ENCODE measurements around the gene MB. TPM values are rescaled to one million over a fixed set of nuclear protein-coding genes. Genes with fewer than 3 reads are reported as not detected.

Gene MB
- polyA plus RNA-seq, 1 donor (not counting 4 experiments of a cell fraction or from before 2014, with no cell fraction given): not detected

DNA sequence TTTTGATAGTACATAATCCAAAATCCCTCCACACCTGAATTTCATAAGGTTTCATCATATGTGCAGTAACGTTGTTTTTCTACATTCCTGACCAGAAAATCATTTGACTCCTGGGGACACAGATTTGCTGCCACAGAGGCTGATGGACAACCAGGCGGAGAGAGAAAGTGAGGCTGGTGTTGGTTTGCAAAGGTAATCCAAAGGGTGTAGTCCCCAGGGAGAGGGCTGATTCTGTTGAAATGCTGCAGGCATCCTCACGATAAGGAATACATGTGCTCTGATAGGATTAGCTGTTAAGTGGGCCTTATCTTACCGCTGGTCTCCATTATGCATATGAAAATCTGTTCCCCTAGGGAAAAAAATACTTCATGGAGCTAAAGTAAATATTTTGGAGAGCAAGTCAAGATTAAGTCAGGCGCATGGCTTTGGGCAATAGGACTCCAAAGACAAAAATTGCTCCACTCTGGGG, 39.2 kb upstream of the MB start:
- dilution Hi-C loops (cut with MboI; ENCODE audit: extremely low pct_ligation_motif_present, low sequenced_read_pairs): no loop called here
- H3K27ac ChIP-seq (ENCODE audit: control insufficient read depth, insufficient read depth, low read length): no peak overlapping the region
- DNase-seq (ENCODE audit: low read depth, low spot score) (no peak), FAIRE-seq (no peak)
- no peak overlapping the region for H3K4me3 ChIP-seq (ENCODE audit: control insufficient read depth in 2 of 3, extremely low read depth in 1 of 3, insufficient read depth in 2 of 3, low read depth in 1 of 3, low read length in 3 of 3)
- no peaks in the 10 kb centered on the region for H3K9me3 ChIP-seq (ENCODE audit: control insufficient read depth, low read depth, low read length)
- H3K4me1 ChIP-seq (ENCODE audit: control insufficient read depth, extremely low read depth, insufficient read depth, low read length): no peaks in the 10 kb centered on the region
- H3K9me1 ChIP-seq (ENCODE audit: control insufficient read depth, extremely low read depth, insufficient read depth, low read length): no peaks in the 10 kb centered on the region
- peaks cover 0 to 3% of the 10 kb centered on the region in 2 experiments for H3K36me3 ChIP-seq (ENCODE audit: control insufficient read depth in 2 of 2, extremely low read depth in 1 of 2, insufficient read depth in 2 of 2, low read length in 2 of 2)
- H2AFZ ChIP-seq (ENCODE audit: control insufficient read depth, low read length): no peak overlapping the region
- H3K27me3 ChIP-seq (ENCODE audit: control insufficient read depth, extremely low read depth, insufficient read depth, low read length): no peaks in the 10 kb centered on the region
- H3K79me2 ChIP-seq (ENCODE audit: control insufficient read depth, insufficient read depth, low read length): no peaks in the 10 kb centered on the region
- H3K9ac ChIP-seq (ENCODE audit: control insufficient read depth, extremely low read depth, insufficient read depth, low read length): no peak overlapping the region
- no peaks in the 10 kb centered on the region for H4K20me1 ChIP-seq (ENCODE audit: control insufficient read depth, extremely low read depth, insufficient read depth, low read length)
- TF ChIP-seq EZH2 (IDR thresholded peaks at IDR 0.05; ENCODE audit: low read length): no peak
- TF ChIP-seq, protein P1, sequence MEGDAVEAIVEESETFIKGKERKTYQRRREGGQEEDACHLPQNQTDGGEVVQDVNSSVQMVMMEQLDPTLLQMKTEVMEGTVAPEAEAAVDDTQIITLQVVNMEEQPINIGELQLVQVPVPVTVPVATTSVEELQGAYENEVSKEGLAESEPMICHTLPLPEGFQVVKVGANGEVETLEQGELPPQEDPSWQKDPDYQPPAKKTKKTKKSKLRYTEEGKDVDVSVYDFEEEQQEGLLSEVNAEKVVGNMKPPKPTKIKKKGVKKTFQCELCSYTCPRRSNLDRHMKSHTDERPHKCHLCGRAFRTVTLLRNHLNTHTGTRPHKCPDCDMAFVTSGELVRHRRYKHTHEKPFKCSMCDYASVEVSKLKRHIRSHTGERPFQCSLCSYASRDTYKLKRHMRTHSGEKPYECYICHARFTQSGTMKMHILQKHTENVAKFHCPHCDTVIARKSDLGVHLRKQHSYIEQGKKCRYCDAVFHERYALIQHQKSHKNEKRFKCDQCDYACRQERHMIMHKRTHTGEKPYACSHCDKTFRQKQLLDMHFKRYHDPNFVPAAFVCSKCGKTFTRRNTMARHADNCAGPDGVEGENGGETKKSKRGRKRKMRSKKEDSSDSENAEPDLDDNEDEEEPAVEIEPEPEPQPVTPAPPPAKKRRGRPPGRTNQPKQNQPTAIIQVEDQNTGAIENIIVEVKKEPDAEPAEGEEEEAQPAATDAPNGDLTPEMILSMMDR (optimal IDR thresholded peaks at IDR 0.05 in 1 of 3, IDR thresholded peaks at IDR 0.05 in 1 of 3, conservative IDR thresholded peaks at IDR 0.05 in 1 of 3; ENCODE audit: extremely low read depth in 1 of 3, insufficient read depth in 2 of 3, low read length in 3 of 3): no peak
- no peak overlapping the region for H3K4me2 ChIP-seq (ENCODE audit: control insufficient read depth, extremely low read depth, insufficient read depth, low read depth, low read length)

DNA sequence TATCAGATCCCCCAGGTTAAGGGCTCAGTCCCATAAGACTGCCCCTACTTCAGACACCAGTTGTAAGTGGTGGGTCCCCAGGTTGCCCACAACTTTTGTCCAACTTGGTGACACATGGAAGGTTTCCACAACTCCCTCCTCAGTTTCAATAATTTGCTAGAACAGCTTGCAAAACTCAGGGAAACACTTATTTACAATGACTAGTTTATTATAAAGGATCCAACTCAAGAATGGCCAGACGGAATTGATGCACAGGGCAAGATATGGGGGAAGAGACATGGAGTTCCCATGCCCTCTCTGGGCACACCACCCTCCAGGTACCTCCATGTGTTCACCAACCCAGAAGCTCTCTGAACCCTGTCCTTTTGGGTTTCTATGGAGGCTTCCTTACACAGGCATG, 36.7 kb upstream of the MB start:
- H3K4me2 ChIP-seq (ENCODE audit: control insufficient read depth, extremely low read depth, insufficient read depth, low read depth, low read length): no peak overlapping the region
- H3K4me3 ChIP-seq (ENCODE audit: control insufficient read depth in 2 of 3, extremely low read depth in 1 of 3, insufficient read depth in 2 of 3, low read depth in 1 of 3, low read length in 3 of 3): no peak overlapping the region
- dilution Hi-C loops (cut with MboI; ENCODE audit: extremely low pct_ligation_motif_present, low sequenced_read_pairs): no loop called here
- H3K9me1 ChIP-seq (ENCODE audit: control insufficient read depth, extremely low read depth, insufficient read depth, low read length): no peaks in the 10 kb centered on the region
- DNase-seq (ENCODE audit: low read depth, low spot score) (no peak), FAIRE-seq (no peak)
- H3K36me3 ChIP-seq (ENCODE audit: control insufficient read depth in 2 of 2, extremely low read depth in 1 of 2, insufficient read depth in 2 of 2, low read length in 2 of 2): peaks cover 0 to 1% of the 10 kb centered on the region in 2 experiments
- H3K9ac ChIP-seq (ENCODE audit: control insufficient read depth, extremely low read depth, insufficient read depth, low read length): no peak overlapping the region
- H3K27ac ChIP-seq (ENCODE audit: control insufficient read depth, insufficient read depth, low read length): no peak overlapping the region
- no peak overlapping the region for H2AFZ ChIP-seq (ENCODE audit: control insufficient read depth, low read length)
- no peaks in the 10 kb centered on the region for H3K27me3 ChIP-seq (ENCODE audit: control insufficient read depth, extremely low read depth, insufficient read depth, low read length)
- no peaks in the 10 kb centered on the region for H4K20me1 ChIP-seq (ENCODE audit: control insufficient read depth, extremely low read depth, insufficient read depth, low read length)
- no peak for TF ChIP-seq EZH2 (IDR thresholded peaks at IDR 0.05; ENCODE audit: low read length)
- TF ChIP-seq, protein P1 (optimal IDR thresholded peaks at IDR 0.05 in 1 of 3, IDR thresholded peaks at IDR 0.05 in 1 of 3, conservative IDR thresholded peaks at IDR 0.05 in 1 of 3; ENCODE audit: extremely low read depth in 1 of 3, insufficient read depth in 2 of 3, low read length in 3 of 3): no peak
- peaks cover 7% of the 10 kb centered on the region for H3K79me2 ChIP-seq (ENCODE audit: control insufficient read depth, insufficient read depth, low read length)
- peaks cover 7% of the 10 kb centered on the region for H3K4me1 ChIP-seq (ENCODE audit: control insufficient read depth, extremely low read depth, insufficient read depth, low read length)
- peaks cover 3% of the 10 kb centered on the region for H3K9me3 ChIP-seq (ENCODE audit: control insufficient read depth, low read depth, low read length)

Measured in keratinocyte (primary cell).